HG03108 (cell line): ENCODE data around the gene CACNG5.
"Not testable (repeated sequence)": the region's sequence is repeated elsewhere in the genome, so short reads cannot be mapped to it uniquely, and the experiment has no call there.

Experiments used
- ATAC-seq: cut with Tn5 transposase; IDR thresholded peaks from one replicate; pipeline ENCODE4 v1.9.1; 2021; ENCODE audit warnings: moderate library complexity; ENCODE audit not compliant: unreplicated experiment

CACNG5 gene

GRCh38 chr17:66849032-66849655 lies 14.2 kb downstream of the CACNG5 start:
- ATAC-seq = no peak

GRCh38 chr17:66849851-66850580 lies 15.1 kb downstream of the CACNG5 start:
- no peak for ATAC-seq

GRCh38 chr17:66850692-66851091 lies 15.8 kb downstream of the CACNG5 start:
- no peak for ATAC-seq

- ATAC-seq = no peak
Observed at GRCh38 chr17:66855204-66855603, 20.3 kb downstream of the CACNG5 start.

GRCh38 chr17:66858226-66859083 lies 23.5 kb downstream of the CACNG5 start:
- no peak for ATAC-seq

GRCh38 chr17:66859353-66859752 lies 24.4 kb downstream of the CACNG5 start:
- ATAC-seq = no peak

GRCh38 chr17:66860204-66860603 lies 25.3 kb downstream of the CACNG5 start:
- no peak for ATAC-seq

- no peak for ATAC-seq
Observed at GRCh38 chr17:66863820-66864219, 28.9 kb downstream of the CACNG5 start.

GRCh38 chr17:66865151-66865550 lies 30.2 kb downstream of the CACNG5 start:
- ATAC-seq = no peak

- ATAC-seq = no peak
Observed at GRCh38 chr17:66873962-66874361, 39.0 kb downstream of the CACNG5 start.

- ATAC-seq = no peak
Observed at GRCh38 chr17:66884931-66885330, 50.0 kb downstream of the CACNG5 start.

- no peak for ATAC-seq
Observed at GRCh38 chr17:66885417-66885816, 50.5 kb downstream of the CACNG5 start.

GRCh38 chr17:66889480-66890230 lies 54.7 kb downstream of the CACNG5 start:
- no peak for ATAC-seq

- ATAC-seq = no peak
Observed at GRCh38 chr17:66892246-66892645, 57.3 kb downstream of the CACNG5 start.

GRCh38 chr17:66893382-66893781 lies 58.5 kb downstream of the CACNG5 start:
- ATAC-seq = no peak

- ATAC-seq = no peak
Observed at GRCh38 chr17:66893863-66894262, 58.9 kb downstream of the CACNG5 start.

- no peak for ATAC-seq
Observed at GRCh38 chr17:66897141-66897540, 62.2 kb downstream of the CACNG5 start.

- ATAC-seq = no peak
Observed at GRCh38 chr17:66898536-66898935, 63.6 kb downstream of the CACNG5 start.

- ATAC-seq = no peak
Observed at GRCh38 chr17:66900126-66901010, 65.5 kb downstream of the CACNG5 start.

GRCh38 chr17:66903296-66903695 lies 68.4 kb downstream of the CACNG5 start:
- ATAC-seq = not testable (repeated sequence)
